Thyroid gland (tissue), 4 donors: Measurements from ENCODE around the gene CLDN4.

Experiments
- CTCF ChIP-seq, 6 experiments: fragments of 200-600 bp in 3 of 6; fragments of 450-650 bp in 3 of 6; sonication (generic) in 3 of 6; IDR thresholded peaks; one replicate each; pipeline ENCODE4 v1.5.1; 2016 to 2019; ENCODE audit warnings: antibody characterized with exemption in 6 of 6, mild to moderate bottlenecking in 2 of 6, inconsistent platforms in 1 of 6, moderate library complexity in 1 of 6
- POLR2A ChIP-seq, 2 donors: fragments of 450-650 bp; IDR thresholded peaks; one replicate each; pipeline ENCODE4 v1.6.1; 2017; ENCODE audit warnings: antibody characterized with exemption in 2 of 2, mild to moderate bottlenecking in 2 of 2, moderate library complexity in 1 of 2

GRCh38 chr7:73801577-73801976 lies 29.2 kb upstream of the CLDN4 start:
- TF ChIP-seq CTCF (IDR thresholded peaks at IDR 0.05) (no peak), POLR2A (IDR thresholded peaks at IDR 0.05) (no peak)
